HG03571 (cell line): ENCODE results near the gene PRAMEF12.
"Not testable (repeated sequence)": the region's sequence is repeated elsewhere in the genome, so short reads cannot be mapped to it uniquely, and the experiment has no call there.

Source experiments
- ATAC-seq: cut with Tn5 transposase; IDR thresholded peaks from one replicate; pipeline ENCODE4 v1.9.1; 2021; ENCODE audit not compliant: unreplicated experiment

Gene PRAMEF12

GRCh38 chr1:12770620-12771019, 2.9 kb upstream of the PRAMEF12 start:
- no peak for ATAC-seq

GRCh38 chr1:12771186-12771585, 2.4 kb upstream of the PRAMEF12 start:
- no peak for ATAC-seq

- no peak for ATAC-seq
Observed at GRCh38 chr1:12772520-12772919, 1.0 kb upstream of the PRAMEF12 start.

GRCh38 chr1:12774801-12775345, 1.3 kb downstream of the PRAMEF12 start:
- ATAC-seq = no peak

- no peak for ATAC-seq
Observed at GRCh38 chr1:12775443-12775842, 1.9 kb downstream of the PRAMEF12 start.

- no peak for ATAC-seq
Observed at GRCh38 chr1:12776801-12777557, 3.4 kb downstream of the PRAMEF12 start.

- ATAC-seq = no peak
Observed at GRCh38 chr1:12778061-12778460, 4.5 kb downstream of the PRAMEF12 start.

- ATAC-seq = no peak
Observed at GRCh38 chr1:12778907-12779306, 5.4 kb downstream of the PRAMEF12 start.

- not testable (repeated sequence) for ATAC-seq
Observed at GRCh38 chr1:12781488-12781887, 8.0 kb downstream of the PRAMEF12 start.

GRCh38 chr1:12783783-12784182, 10.2 kb downstream of the PRAMEF12 start:
- ATAC-seq = not testable (repeated sequence)

- ATAC-seq = not testable (repeated sequence)
Observed at GRCh38 chr1:12784729-12785128, 11.2 kb downstream of the PRAMEF12 start.

GRCh38 chr1:12791097-12791496, 17.6 kb downstream of the PRAMEF12 start, which contains the start of gene PRAMEF1:
TSS of gene PRAMEF1 (plus strand) at chr1:12791397. CDS start at chr1:12793228, 1,831 bp downstream.
- not testable (repeated sequence) for ATAC-seq

- no peak for ATAC-seq
Observed at GRCh38 chr1:12798911-12799310, 25.4 kb downstream of the PRAMEF12 start.

GRCh38 chr1:12799730-12800129, 26.2 kb downstream of the PRAMEF12 start:
- ATAC-seq = no peak

- ATAC-seq = no peak
Observed at GRCh38 chr1:12809933-12810332, 36.4 kb downstream of the PRAMEF12 start.

- ATAC-seq = no peak
Observed at GRCh38 chr1:12810691-12811408, 37.3 kb downstream of the PRAMEF12 start.

- no peak for ATAC-seq
Observed at GRCh38 chr1:12811409-12811784, 37.9 kb downstream of the PRAMEF12 start.

- ATAC-seq = not testable (repeated sequence)
Observed at GRCh38 chr1:12819061-12819460, 45.5 kb downstream of the PRAMEF12 start.
